GM23248 (cell line): Measurements from ENCODE around the gene AMBRA1.

Experiments used
- EZH2 ChIP-seq: fragments of 200-600 bp; sonication (generic); IDR thresholded peaks from 2 replicates; pipeline ENCODE4 v1.6.1; 2018; ENCODE audit warnings: antibody characterized with exemption, mild to moderate bottlenecking; ENCODE audit not compliant: insufficient read depth, poor library complexity, severe bottlenecking
- EZH2phosphoT487 ChIP-seq: fragments of 200-600 bp; sonication (generic); IDR thresholded peaks from 2 replicates; pipeline ENCODE4 v1.6.1; 2018; ENCODE audit warnings: antibody characterized with exemption, moderate library complexity, mild to moderate bottlenecking, low read depth; ENCODE audit not compliant: insufficient read depth

GRCh38 chr11:46641639-46642038, 47.8 kb upstream of the AMBRA1 start:
- TF ChIP-seq EZH2, result no peak
- no peak for TF ChIP-seq EZH2phosphoT487
